Measurements from ENCODE around the gene ARL15.

- TF ChIP-seq CTCF (conservative IDR thresholded peaks at IDR 0.05; ENCODE audit: low read length) (no peak), EZH2phosphoT487 (IDR thresholded peaks at IDR 0.05; ENCODE audit: borderline replicate concordance) (no peak)
Observed at GRCh38 chr5:54162184-54162583, 148.2 kb downstream of the ARL15 start.

Measured in Loucy (cell line).